ENCODE data around the gene AP2S1.
"Not testable (repeated sequence)": the region's sequence is repeated elsewhere in the genome, so short reads cannot be mapped to it uniquely, and the experiment has no call there.

Gene AP2S1

DNA sequence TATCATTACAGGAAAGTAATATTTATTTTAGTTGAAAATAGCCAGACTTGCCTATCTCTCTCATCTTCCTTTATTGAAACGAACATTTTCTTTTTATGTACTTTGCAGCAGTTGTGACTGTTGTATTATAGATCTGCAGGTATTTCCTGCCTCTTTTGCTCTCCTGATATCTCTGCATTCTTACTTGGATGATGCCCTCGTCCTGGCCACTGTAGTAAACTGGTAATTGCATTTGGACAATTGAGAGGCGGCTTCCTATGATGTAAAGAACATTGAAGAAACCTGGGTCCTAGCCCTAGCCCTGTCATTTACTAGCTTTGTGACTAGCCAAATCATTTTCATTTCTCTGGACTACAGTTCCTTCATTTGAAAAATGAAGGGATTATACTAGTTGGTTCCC lies 16.5 kb upstream of the AP2S1 start:
- no peak for DNase-seq

GRCh38 chr19:46866407-46867136 lies 15.9 kb upstream of the AP2S1 start:
- DNase-seq: no peak

DNA sequence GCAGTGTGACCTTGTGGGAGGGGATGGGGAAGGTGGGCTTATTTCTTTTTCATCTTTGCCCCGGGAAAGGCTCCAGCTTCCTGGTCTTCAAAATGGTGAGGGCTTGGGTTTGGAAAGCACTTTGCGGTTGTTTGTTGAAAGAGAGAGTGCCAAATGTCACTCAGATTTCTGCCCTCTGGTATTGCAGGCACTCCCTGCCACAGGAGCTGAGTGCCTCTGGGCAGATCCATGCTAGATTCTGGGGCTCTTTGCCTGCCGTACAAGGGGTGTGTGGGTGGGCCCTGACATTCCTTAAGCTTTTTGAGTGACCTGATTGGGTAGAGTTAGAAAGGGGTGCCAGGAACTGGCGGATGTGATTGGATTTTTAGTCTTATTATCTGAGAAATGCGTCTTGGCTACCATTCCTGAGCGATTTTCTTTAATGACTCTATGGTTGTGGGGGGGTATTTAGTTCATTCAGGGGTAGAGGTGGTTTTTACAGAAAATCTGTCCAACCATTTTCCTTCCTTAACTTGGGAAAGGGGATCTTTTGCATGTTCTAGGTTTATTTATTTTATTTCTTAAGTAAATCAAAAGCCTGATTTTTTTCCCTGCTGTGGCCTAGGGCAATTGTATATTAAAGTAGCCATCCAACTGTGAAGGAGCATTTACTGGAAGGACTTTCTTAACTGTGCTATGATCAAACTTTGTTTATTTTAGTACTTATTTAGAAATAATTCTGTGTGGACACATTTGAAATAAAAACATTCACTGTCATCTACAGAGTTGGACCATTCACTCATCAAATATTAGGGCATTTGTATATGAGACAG lies 13.4 kb upstream of the AP2S1 start:
- DNase-seq: no peak

GRCh38 chr19:46862974-46863632 lies 12.5 kb upstream of the AP2S1 start:
- DNase-seq: no peak

DNA sequence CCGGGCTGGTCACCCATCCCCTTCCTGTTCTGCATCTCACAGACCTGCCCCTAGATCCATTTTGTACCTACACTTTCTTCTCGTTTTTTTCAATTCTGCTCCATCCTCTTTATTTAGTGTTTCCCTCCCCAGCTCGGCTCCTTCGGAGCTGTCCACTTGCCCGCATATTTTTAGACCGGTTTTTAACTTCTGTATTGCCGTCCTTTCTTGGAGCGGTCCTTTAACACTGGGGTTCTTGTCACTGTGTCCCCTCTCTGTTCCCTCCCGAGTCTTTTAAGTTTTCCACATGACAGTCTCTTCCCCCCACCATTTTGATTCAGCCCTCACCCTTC lies 11.8 kb upstream of the AP2S1 start:
- no peak for DNase-seq

- DNase-seq: no peak
Observed at GRCh38 chr19:46861691-46862502, 11.3 kb upstream of the AP2S1 start.

DNA sequence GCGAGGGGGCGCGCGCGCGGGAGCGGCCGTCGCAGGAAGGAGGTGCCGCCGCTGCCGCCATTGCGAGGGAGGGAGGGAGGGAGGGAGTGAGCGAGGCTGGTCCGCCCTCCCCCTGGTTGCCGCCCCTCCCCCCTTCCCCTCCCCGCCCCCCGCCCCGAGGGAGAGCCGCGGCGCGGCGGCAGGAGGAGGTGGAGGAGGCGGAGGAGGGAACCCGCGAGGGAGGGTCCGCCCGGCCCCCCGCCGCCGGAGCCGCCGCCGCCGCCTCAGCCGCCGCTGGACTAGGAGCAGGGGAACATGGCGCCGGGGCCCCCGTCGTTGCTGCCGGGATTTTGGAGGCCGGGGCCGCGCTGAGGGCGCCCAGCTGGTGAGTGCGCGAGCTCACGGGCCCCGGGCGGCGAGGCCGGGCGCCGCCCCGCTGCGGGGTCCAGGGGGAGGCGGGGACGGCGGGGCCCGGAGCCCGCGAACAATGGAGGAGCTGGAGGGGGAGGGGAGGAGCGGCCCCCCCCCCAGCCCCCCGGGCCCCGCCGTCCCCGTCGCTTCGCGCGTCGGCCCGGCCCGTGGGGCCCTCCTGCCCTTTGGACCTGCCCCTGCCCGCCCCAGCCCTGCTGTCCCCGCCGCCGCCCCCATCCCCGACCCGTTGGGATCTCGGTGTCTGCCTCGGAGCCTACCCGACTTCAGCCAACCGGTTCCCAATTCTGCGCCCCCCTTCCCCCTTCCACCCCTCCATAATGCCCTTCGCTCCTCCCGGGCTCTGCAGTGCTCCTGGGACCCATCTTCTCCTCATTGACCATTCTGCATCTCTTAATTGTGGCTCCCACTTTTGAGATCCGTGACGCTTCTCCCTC lies 10.4 kb upstream of the AP2S1 start, which contains the start of gene ARHGAP35:
TSS of gene ARHGAP35 (plus strand) at position 152 of the 845 bp plus-strand sequence. CDS start 57,679 bp downstream, outside the sequence.
- DNase-seq: peak; percentile 76

DNA sequence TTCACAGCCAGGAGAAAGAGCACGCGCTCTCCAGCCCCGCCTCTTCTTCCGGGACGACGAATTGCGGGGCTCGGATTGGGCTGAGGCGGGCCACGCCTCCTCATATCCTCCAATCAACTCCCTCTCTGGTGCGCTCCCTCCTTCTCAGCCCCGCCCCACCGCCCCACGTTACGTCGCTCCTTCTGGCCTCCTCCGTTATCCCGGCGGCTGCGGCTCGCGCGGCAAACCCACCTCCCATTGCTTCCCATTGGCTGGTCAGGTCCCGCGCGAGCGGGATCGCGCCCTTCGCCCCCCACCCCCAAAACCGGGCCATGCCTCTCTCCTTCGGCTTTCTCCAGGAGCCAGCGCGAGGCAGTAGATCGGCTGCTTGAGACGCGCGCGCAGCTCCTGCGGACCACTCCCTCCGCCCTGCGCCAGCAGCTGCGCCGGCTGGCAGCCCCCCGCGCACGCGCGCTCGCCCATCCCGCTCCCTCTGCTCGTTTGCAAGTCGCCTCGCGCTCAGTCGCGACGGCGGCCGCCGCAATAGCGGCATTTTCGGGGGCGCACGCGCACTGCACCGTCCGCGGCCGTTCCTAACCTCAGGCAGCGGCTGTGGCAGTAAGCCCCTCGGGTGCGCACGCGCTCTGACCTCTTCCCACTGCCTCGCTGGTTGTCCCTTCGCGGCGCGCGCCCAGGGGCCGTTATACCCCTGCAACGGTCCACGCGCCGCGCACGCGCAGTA lies 9.6 kb upstream of the AP2S1 start:
- peak; percentile 91 for DNase-seq

DNA sequence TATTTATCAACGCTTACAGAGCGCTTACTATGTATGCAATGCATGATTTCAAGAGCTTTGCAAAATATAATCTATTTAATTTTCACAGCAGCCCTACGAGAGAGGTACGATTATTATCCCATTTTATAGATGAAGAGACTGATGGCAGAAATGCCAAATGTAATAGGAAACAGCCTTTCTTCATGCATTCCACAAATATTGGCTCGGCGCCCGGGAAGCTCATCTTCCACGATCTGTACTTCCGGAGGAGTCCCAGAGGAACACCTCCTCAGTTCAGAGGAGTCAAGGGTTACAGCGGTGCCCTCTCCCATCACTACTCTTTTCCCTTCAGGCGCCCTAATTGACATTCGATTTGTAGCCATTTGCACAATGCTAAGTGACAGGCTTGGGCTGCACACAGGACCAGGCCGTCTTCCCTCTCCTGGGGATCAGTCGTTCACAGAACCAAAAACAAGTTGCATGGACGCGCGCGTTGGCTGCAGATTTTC lies 9.0 kb upstream of the AP2S1 start:
- no peak for DNase-seq

DNA sequence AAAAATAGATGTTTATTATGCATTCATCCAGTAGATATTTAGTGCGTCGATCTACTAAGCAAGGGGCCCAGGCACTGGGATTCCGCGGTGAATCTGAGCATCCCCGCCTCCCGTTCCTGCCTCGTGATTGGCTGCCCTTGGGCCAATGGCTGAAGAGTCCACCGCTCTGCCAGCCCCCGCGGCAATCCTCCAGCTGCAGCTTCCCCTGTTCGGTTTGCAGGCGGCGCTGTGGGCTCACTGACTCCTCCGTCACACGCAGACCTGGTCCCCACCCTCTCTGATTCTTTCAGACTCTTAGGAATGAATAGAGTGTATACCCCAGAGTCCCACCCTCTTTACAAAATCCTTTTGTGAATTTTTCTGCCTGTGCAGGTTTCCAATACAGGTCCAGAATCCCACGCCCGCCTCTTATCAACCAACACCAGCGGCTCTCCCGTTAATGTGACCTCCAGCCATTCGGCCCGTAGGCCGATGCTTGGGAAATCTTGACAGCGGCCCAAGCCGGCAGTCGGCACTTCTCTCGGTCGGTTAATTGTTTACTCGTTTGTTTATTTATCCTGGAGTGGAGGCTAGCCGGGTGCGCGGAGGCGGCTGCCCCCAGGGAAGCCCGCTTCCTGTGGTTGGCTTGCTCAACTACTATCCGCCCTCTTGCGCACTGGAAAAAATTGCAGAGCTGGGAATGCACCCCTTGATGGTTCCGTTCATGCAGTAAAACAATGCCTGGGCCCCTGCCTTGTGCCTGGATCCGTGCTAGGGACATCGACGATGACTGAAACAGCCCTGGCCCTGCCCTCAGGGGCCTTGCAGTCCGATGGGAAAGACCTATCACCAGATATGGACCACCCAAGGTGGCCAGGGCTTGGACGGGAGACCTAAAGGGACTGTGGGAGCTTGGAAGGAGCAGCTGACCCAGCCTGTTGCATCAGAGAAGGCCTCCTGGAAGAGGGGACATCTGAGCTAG lies 5.7 kb upstream of the AP2S1 start:
- peak; percentile 86 for DNase-seq

GRCh38 chr19:46854698-46855097 lies 4.1 kb upstream of the AP2S1 start:
- not testable (repeated sequence) for DNase-seq

- DNase-seq: no peak
Observed at GRCh38 chr19:46852830-46853229, 2.2 kb upstream of the AP2S1 start.

DNA sequence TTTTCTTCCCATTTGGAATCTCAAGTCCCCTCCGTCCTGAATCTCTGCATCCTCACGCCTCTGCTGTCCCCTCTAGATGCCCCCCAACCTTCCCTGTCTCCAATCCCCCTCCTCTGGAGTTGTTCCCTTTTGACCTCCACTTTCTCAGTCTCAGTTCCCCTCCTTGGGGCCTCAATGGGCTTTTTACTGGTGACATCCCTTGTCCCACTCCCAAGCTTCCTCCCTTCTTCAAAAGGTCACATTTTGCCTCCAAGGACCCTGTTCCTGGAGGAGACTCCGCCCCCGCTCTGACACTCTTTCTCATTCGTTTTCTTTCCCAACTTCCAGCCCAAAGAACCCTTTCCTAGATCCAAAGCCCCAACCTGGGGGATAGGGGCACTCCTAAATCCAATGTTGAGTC lies 1.0 kb downstream of the AP2S1 start:
- no peak for DNase-seq

- no peak for DNase-seq
Observed at GRCh38 chr19:46848389-46848788, 2.3 kb downstream of the AP2S1 start.

DNA sequence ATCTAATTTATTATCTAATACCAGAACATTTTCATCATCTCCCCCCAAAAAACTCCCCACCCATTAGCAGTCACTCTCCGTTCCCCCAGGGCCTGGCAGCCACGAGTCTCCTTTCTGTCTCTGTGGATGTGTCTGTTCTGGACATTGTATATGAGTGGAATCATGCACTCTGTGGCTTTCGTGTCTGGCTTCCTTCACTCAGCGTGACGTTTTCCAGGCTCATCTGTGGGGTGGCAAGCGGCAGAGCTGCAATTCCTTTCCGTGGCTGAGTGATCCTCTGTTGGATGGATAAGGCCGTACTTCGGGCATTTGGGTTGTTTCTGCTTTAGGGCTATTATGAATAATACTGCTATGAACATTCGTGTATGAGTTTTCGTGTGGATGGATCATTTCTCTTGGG lies 3.1 kb downstream of the AP2S1 start:
- no peak for DNase-seq

- no peak for DNase-seq
Observed at GRCh38 chr19:46845959-46846459, 4.6 kb downstream of the AP2S1 start.

- DNase-seq: no peak
Observed at GRCh38 chr19:46844067-46844489, 6.6 kb downstream of the AP2S1 start.

DNA sequence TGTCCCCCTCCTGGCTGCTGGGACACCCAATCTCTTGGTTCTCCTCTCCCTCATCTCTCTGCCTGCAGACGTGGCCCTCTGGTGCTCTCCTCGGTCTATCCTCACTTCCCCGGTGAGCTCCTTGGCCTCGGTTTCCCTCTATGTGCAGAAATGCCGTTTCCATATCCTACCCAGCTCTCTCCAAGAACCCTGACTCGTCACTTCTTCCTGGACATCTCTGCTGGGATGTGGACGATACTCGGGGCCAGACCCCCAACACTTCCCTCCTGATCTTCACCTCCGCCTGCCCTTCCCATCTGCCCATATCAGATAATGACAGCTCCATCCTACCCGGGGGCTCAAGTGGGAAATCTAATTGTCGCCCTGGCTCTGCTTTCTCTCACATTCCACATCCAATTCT lies 7.9 kb downstream of the AP2S1 start:
- DNase-seq: no peak

DNA sequence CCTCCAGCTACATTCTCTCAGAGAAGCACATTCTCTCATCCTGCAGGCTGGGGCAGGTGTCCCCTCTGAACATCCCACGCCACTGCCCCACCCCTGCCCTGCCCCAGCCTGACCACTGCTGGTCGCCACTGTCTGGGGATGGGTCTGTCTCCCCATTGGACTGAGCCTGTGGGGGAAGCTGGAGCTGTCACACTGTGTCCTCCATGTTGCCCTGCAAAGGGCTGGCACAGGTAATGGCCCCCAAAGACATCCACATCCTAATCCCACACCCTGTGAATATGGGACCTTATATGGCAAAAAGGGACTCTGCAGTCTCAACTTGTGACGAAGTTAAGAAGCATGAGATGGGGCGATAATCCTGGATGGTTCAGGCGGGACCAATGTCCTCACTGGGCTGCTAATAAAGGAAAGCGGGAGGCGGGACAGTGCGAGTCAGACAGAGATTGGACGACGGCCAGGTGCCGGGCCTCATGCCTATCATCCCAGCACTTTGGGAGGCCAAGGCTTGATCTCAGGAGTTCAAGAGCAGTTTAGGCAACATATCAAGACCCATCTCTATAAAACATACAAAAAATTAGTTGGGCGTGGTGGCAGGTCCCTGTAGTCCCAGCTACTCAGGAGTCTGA lies 9.1 kb downstream of the AP2S1 start:
- no peak for DNase-seq

All from activated effector memory CD4-positive, alpha-beta T cell treated with Interleukin-2 at 50 U/mL for 16 hours (primary cell).